Activated naive CD4-positive, alpha-beta T cell treated with anti-CD3 and anti-CD28 coated beads, Interleukin-2, amount 50 U/mL, for 24 hours (primary cell): ENCODE data around the gene PLEKHG1.

ENCODE experiments used
- H3K27ac Mint-ChIP-seq: one replicate; pipeline ENCODE4 v1.8.0; 2021; ENCODE audit warnings: mild to moderate bottlenecking, mixed read lengths
- H3K27me3 Mint-ChIP-seq: one replicate; pipeline ENCODE4 v1.8.0; 2021; ENCODE audit warnings: mixed read lengths
- H3K36me3 Mint-ChIP-seq: one replicate; pipeline ENCODE4 v1.8.0; 2021; ENCODE audit warnings: mixed read lengths
- H3K4me1 Mint-ChIP-seq: one replicate; pipeline ENCODE4 v1.8.0; 2021; ENCODE audit warnings: mixed read lengths
- H3K4me3 Mint-ChIP-seq: one replicate; pipeline ENCODE4 v1.8.0; 2021; ENCODE audit warnings: mild to moderate bottlenecking, mixed read lengths
- H3K9me3 Mint-ChIP-seq: one replicate; pipeline ENCODE4 v1.8.0; 2021; ENCODE audit warnings: mixed read lengths

Gene PLEKHG1

GRCh38 chr6:150637266-150637665, 37.6 kb downstream of the PLEKHG1 start:
- Mint-ChIP-seq H3K27ac (no peak overlapping the region), H3K4me1 (peaks cover 15% of the 10 kb centered on the region), H3K9me3 (no peaks in the 10 kb centered on the region), H3K4me3 (no peak overlapping the region), H3K27me3 (peaks cover 12% of the 10 kb centered on the region), H3K36me3 (no peaks in the 10 kb centered on the region)

GRCh38 chr6:150638267-150638666, 38.6 kb downstream of the PLEKHG1 start:
- no peaks in the 10 kb centered on the region for H3K36me3 Mint-ChIP-seq
- H3K4me3 Mint-ChIP-seq = no peak overlapping the region
- H3K27ac Mint-ChIP-seq = no peak overlapping the region
- no peaks in the 10 kb centered on the region for H3K9me3 Mint-ChIP-seq
- H3K4me1 Mint-ChIP-seq = peaks cover 5% of the 10 kb centered on the region
- H3K27me3 Mint-ChIP-seq = peaks cover 12% of the 10 kb centered on the region

GRCh38 chr6:150638765-150639164, 39.1 kb downstream of the PLEKHG1 start:
- no peaks in the 10 kb centered on the region for H3K36me3 Mint-ChIP-seq
- no peak overlapping the region for H3K27ac Mint-ChIP-seq
- peaks cover 4% of the 10 kb centered on the region for H3K4me1 Mint-ChIP-seq
- H3K27me3 Mint-ChIP-seq = peaks cover 11% of the 10 kb centered on the region
- no peaks in the 10 kb centered on the region for H3K9me3 Mint-ChIP-seq
- H3K4me3 Mint-ChIP-seq = no peak overlapping the region

- peaks cover 8% of the 10 kb centered on the region for H3K27me3 Mint-ChIP-seq
- H3K9me3 Mint-ChIP-seq = no peaks in the 10 kb centered on the region
- H3K4me3 Mint-ChIP-seq = no peak overlapping the region
- no peak overlapping the region for H3K27ac Mint-ChIP-seq
- H3K36me3 Mint-ChIP-seq = no peaks in the 10 kb centered on the region
- peaks cover 4% of the 10 kb centered on the region for H3K4me1 Mint-ChIP-seq
Measured at GRCh38 chr6:150639823-150640331, 40.2 kb downstream of the PLEKHG1 start.

GRCh38 chr6:150640556-150641209, 41.0 kb downstream of the PLEKHG1 start:
- H3K36me3 Mint-ChIP-seq = no peaks in the 10 kb centered on the region
- H3K4me1 Mint-ChIP-seq = peaks cover 4% of the 10 kb centered on the region
- H3K27me3 Mint-ChIP-seq = peaks cover 8% of the 10 kb centered on the region
- no peak overlapping the region for H3K27ac Mint-ChIP-seq
- no peaks in the 10 kb centered on the region for H3K9me3 Mint-ChIP-seq
- H3K4me3 Mint-ChIP-seq = no peak overlapping the region

- Mint-ChIP-seq H3K27ac (peak overlapping the region; percentile 48), H3K4me1 (peaks cover 4% of the 10 kb centered on the region), H3K9me3 (no peaks in the 10 kb centered on the region), H3K4me3 (no peak overlapping the region), H3K27me3 (peaks cover 8% of the 10 kb centered on the region), H3K36me3 (no peaks in the 10 kb centered on the region)
Measured at GRCh38 chr6:150641398-150642139, 41.9 kb downstream of the PLEKHG1 start.

GRCh38 chr6:150646228-150646627, 46.5 kb downstream of the PLEKHG1 start:
- Mint-ChIP-seq H3K36me3 (no peaks in the 10 kb centered on the region), H3K4me1 (peaks cover 4% of the 10 kb centered on the region), H3K27ac (no peak overlapping the region), H3K4me3 (no peak overlapping the region), H3K9me3 (no peaks in the 10 kb centered on the region), H3K27me3 (no peaks in the 10 kb centered on the region)

GRCh38 chr6:150647051-150647450, 47.4 kb downstream of the PLEKHG1 start:
- H3K27me3 Mint-ChIP-seq = no peaks in the 10 kb centered on the region
- no peaks in the 10 kb centered on the region for H3K4me1 Mint-ChIP-seq
- no peaks in the 10 kb centered on the region for H3K36me3 Mint-ChIP-seq
- H3K9me3 Mint-ChIP-seq = no peaks in the 10 kb centered on the region
- H3K27ac Mint-ChIP-seq = no peak overlapping the region
- H3K4me3 Mint-ChIP-seq = no peak overlapping the region
